ENCODE measurements around the gene FOXP1. TPM values are rescaled to one million over a fixed set of nuclear protein-coding genes. Genes with fewer than 3 reads are reported as not detected.

Gene FOXP1
- total and polyA plus RNA-seq, 8 donors, result 12.3 to 215 (median 117) TPM

GRCh38 chr3:71570546-71570945 is 13.0 kb downstream of the FOXP1 start:
- WGBS, 5 donors, result 85 to 100% (median 94%) methylated on average over 3 of the region's 3 CpGs
- Histone ChIP-seq H3K4me3 (no peak overlapping the region), H3K36me3 (peaks cover 0 to 15% (median 9%) of the 10 kb centered on the region in 4 donors), H3K27me3 (no peaks in the 10 kb centered on the region), H3K9me3 (no peaks in the 10 kb centered on the region), H3K27ac (no peak overlapping the region), H3K4me1 (peaks cover 0 to 31% (median 9%) of the 10 kb centered on the region in 4 donors)
- DNase-seq, result no peak
- intact Hi-C loops (cut with DNase I; ENCODE audit: low total_unique reads), result no loop called here
- no peak for TF ChIP-seq CTCF (IDR thresholded peaks at IDR 0.05)
- no peak for TF ChIP-seq POLR2A (IDR thresholded peaks at IDR 0.05)
- TF ChIP-seq POLR2AphosphoS5 (IDR thresholded peaks at IDR 0.05), result no peak
- TF ChIP-seq EP300 (IDR thresholded peaks at IDR 0.05), result no peak

- peaks cover 0 to 22% (median 11%) of the 10 kb centered on the region in 4 donors for H3K36me3 ChIP-seq
- no peak for DNase-seq
- H3K4me1 ChIP-seq, result peaks cover 0 to 43% (median 17%) of the 10 kb centered on the region in 4 donors
- TF ChIP-seq POLR2A (IDR thresholded peaks at IDR 0.05), result no peak
- no peak for TF ChIP-seq POLR2AphosphoS5 (IDR thresholded peaks at IDR 0.05)
- H3K27me3 ChIP-seq, result no peaks in the 10 kb centered on the region
- H3K9me3 ChIP-seq, result no peaks in the 10 kb centered on the region
- H3K27ac ChIP-seq, result no peak overlapping the region
- intact Hi-C loops (cut with DNase I; ENCODE audit: low total_unique reads), result no loop called here
- no peak overlapping the region for H3K4me3 ChIP-seq
These were observed 15.3 kb downstream of the FOXP1 start for GRCh38 chr3:71568207-71568606.

GRCh38 chr3:71566776-71567175 is 16.8 kb downstream of the FOXP1 start:
- Histone ChIP-seq H3K4me3 (no peak overlapping the region), H3K27me3 (no peaks in the 10 kb centered on the region), H3K27ac (no peak overlapping the region), H3K4me1 (peaks cover 0 to 50% (median 22%) of the 10 kb centered on the region in 4 donors), H3K36me3 (peaks cover 0 to 22% (median 11%) of the 10 kb centered on the region in 4 donors), H3K9me3 (no peaks in the 10 kb centered on the region)
- no peak for TF ChIP-seq POLR2AphosphoS5 (IDR thresholded peaks at IDR 0.05)
- TF ChIP-seq POLR2A (IDR thresholded peaks at IDR 0.05), result no peak
- TF ChIP-seq EP300 (IDR thresholded peaks at IDR 0.05), result no peak
- no peak for TF ChIP-seq CTCF (IDR thresholded peaks at IDR 0.05)
- no peak for DNase-seq
- intact Hi-C loops (cut with DNase I; ENCODE audit: low total_unique reads), result no loop called here

- Histone ChIP-seq H3K27me3 (no peaks in the 10 kb centered on the region), H3K27ac (no peak overlapping the region)
These were observed 17.6 kb downstream of the FOXP1 start for GRCh38 chr3:71565976-71566375.

More at GRCh38 chr3:71565976-71566375, 17.6 kb downstream of the FOXP1 start:
- TF ChIP-seq CTCF (IDR thresholded peaks at IDR 0.05), result no peak
- no peak for TF ChIP-seq POLR2A (IDR thresholded peaks at IDR 0.05)
- TF ChIP-seq POLR2AphosphoS5 (IDR thresholded peaks at IDR 0.05), result no peak
- TF ChIP-seq EP300 (IDR thresholded peaks at IDR 0.05), result no peak
- no peak for DNase-seq
- Histone ChIP-seq H3K9me3 (no peaks in the 10 kb centered on the region), H3K4me1 (peaks cover 0 to 50% (median 22%) of the 10 kb centered on the region in 4 donors), H3K4me3 (no peak overlapping the region), H3K36me3 (peaks cover 0 to 22% (median 11%) of the 10 kb centered on the region in 4 donors)
- intact Hi-C loops (cut with DNase I; ENCODE audit: low total_unique reads), result no loop called here
- 90 to 94% (median 91%) methylated on average over 8 of the region's 8 CpGs for WGBS, 5 donors
